ENCODE results near the gene NR3C2.

- TF ChIP-seq CTCF (IDR thresholded peaks at IDR 0.05) (no peak), POLR2A (IDR thresholded peaks at IDR 0.05) (no peak)
Measured at GRCh38 chr4:148243837-148244236, 198.4 kb downstream of the NR3C2 start.

Measured in testis (tissue), 2 donors.